ENCODE results near the gene LSAMP.

Gene LSAMP

GRCh38 chr3:116069024-116069423 is 376.3 kb downstream of the LSAMP start:
- TF ChIP-seq, protein P1, sequence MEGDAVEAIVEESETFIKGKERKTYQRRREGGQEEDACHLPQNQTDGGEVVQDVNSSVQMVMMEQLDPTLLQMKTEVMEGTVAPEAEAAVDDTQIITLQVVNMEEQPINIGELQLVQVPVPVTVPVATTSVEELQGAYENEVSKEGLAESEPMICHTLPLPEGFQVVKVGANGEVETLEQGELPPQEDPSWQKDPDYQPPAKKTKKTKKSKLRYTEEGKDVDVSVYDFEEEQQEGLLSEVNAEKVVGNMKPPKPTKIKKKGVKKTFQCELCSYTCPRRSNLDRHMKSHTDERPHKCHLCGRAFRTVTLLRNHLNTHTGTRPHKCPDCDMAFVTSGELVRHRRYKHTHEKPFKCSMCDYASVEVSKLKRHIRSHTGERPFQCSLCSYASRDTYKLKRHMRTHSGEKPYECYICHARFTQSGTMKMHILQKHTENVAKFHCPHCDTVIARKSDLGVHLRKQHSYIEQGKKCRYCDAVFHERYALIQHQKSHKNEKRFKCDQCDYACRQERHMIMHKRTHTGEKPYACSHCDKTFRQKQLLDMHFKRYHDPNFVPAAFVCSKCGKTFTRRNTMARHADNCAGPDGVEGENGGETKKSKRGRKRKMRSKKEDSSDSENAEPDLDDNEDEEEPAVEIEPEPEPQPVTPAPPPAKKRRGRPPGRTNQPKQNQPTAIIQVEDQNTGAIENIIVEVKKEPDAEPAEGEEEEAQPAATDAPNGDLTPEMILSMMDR (IDR thresholded peaks at IDR 0.05; ENCODE audit: extremely low read depth, missing control alignments) = no peak
- no peak for DNase-seq (ENCODE audit: low spot score)

GRCh38 chr3:116067326-116067725 is 378.0 kb downstream of the LSAMP start:
- DNase-seq (ENCODE audit: low spot score) = no peak
- TF ChIP-seq, protein P1 (IDR thresholded peaks at IDR 0.05; ENCODE audit: extremely low read depth, missing control alignments) = no peak

DNA sequence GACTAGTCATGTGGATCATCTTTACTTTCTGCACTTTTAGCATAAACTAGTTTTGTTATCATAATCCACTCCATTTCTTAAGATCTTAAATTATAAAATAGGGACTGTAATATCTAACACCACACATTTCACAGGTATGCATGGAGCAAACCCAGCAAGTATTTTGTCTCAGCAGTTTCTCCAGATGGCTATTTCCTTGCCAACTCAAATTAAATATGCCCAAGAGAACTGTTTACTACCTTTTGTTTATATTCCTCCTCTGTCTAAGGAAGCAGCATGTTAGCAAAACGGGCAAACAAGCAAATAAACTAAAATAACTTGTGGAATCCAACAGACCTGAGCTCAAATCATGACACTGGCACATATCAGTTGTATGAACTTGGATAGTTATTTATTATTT is 379.8 kb downstream of the LSAMP start:
- no peak for DNase-seq (ENCODE audit: low spot score)
- TF ChIP-seq, protein P1 (IDR thresholded peaks at IDR 0.05; ENCODE audit: extremely low read depth, missing control alignments) = no peak

DNA sequence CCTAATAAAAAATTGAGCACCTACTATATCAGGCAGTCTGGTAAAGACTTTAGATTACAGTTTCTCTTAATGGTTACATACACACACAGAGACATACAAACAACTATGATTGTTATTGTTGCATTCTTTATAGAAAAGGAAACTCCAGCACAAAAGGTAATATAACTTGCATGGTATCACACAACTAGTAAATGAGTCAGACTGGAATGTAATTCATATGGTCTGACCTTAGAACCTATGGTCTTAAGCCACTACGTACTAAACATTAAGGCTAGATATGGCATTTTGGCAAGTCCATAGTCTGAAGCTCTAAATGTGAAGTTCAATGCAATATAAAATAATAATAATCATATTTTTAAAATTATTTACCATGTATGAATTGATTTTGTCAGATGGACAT is 380.6 kb downstream of the LSAMP start:
- TF ChIP-seq, protein P1 (IDR thresholded peaks at IDR 0.05; ENCODE audit: extremely low read depth, missing control alignments) = no peak
- DNase-seq (ENCODE audit: low spot score) = no peak

- DNase-seq (ENCODE audit: low spot score) = no peak
- TF ChIP-seq, protein P1 (IDR thresholded peaks at IDR 0.05; ENCODE audit: extremely low read depth, missing control alignments) = no peak
These were observed 385.7 kb downstream of the LSAMP start for GRCh38 chr3:116059421-116060096.

DNA sequence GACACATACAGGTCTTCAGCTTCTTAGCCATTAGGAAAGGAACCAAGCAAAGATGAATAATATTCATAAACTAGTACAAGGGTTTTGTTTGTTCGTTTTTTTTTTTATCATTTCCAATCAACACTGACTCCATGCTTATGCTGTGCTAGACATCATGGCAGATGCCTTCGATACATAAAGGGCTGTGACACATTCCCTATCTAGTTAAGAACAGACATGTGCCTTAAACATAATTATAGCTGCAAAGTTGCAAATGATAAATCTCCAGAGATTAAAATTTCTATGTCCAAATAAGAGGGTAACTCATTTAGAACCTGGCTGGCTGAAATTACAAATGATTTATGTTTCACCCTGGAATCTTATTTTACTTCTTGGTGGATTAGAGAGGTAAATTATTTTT is 386.4 kb downstream of the LSAMP start:
- TF ChIP-seq, protein P1 (IDR thresholded peaks at IDR 0.05; ENCODE audit: extremely low read depth, missing control alignments) = no peak
- DNase-seq (ENCODE audit: low spot score) = no peak

DNA sequence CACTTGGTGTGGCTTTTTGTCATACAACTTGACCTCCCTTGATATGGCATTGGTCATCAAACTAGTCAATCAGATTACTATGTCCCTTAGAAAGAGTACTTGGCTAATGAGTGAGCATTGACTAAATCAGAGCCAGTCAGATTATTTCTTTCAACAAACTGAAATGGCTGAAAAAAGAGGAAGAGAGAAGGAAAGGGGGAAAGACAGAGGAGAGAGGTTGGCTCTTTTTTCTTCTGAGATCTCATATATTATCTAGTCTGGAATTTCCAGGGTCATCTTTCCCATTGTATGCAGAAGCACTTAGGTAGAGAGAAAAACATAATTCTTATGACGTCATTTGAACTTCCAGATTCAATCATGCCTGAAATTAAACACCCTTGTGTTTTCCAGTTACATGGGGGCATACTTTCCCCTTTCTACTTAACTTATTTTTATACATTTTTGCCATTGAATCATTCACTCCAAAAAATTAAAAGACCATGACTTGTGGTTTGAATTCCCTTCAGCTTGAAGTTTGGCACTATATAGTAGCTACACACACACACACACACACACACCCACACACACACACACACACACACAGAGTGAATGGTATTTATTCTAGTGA is 387.8 kb downstream of the LSAMP start:
- DNase-seq (ENCODE audit: low spot score) = no peak
- TF ChIP-seq, protein P1 (IDR thresholded peaks at IDR 0.05; ENCODE audit: extremely low read depth, missing control alignments) = no peak

Measured in GM20000 (cell line).